WERI-Rb-1 (cell line): ENCODE data around the gene FMR1.

Source experiments
- DNase-seq: peaks from one replicate; pipeline ENCODE4 v3.0.0-alpha.2; 2020
- H3K27ac ChIP-seq: fragments of 250-450 bp; sonication (Bioruptor Pico); 2 replicates; pipeline ENCODE4 v1.5.1; 2020; ENCODE audit warnings: mild to moderate bottlenecking, moderate library complexity
- H3K27me3 ChIP-seq: fragments of 250-450 bp; sonication (Bioruptor Pico); 2 replicates; pipeline ENCODE4 v1.5.1; 2021; ENCODE audit warnings: mild to moderate bottlenecking, low read depth, moderate library complexity; ENCODE audit not compliant: insufficient read depth, severe bottlenecking
- H3K36me3 ChIP-seq: fragments of 250-450 bp; sonication (Bioruptor Pico); 2 replicates; pipeline ENCODE4 v1.5.1; 2020; ENCODE audit warnings: mild to moderate bottlenecking, moderate library complexity
- H3K4me3 ChIP-seq: 2 replicates; pipeline ENCODE4 v1.5.1; 2011; ENCODE audit warnings: low read depth, mild to moderate bottlenecking, control low read depth, low read length
- H3K9me3 ChIP-seq: fragments of 250-450 bp; sonication (Bioruptor Pico); 2 replicates; pipeline ENCODE4 v1.5.1; 2021; ENCODE audit warnings: mild to moderate bottlenecking, moderate library complexity; ENCODE audit not compliant: severe bottlenecking
- CTCF ChIP-seq: IDR thresholded peaks from 2 replicates; pipeline ENCODE4 v1.5.1; 2011; ENCODE audit warnings: low read depth, mild to moderate bottlenecking, control low read depth, inconsistent platforms, low read length

The FMR1 gene

GRCh38 chrX:147899379-147900114 is 12.2 kb upstream of the FMR1 start:
- DNase-seq: no peak
- Histone ChIP-seq H3K9me3 (no peaks in the 10 kb centered on the region), H3K4me3 (no peak overlapping the region), H3K27me3 (peaks cover 20% of the 10 kb centered on the region), H3K27ac (no peak overlapping the region), H3K36me3 (no peaks in the 10 kb centered on the region)
- TF ChIP-seq CTCF: no peak

GRCh38 chrX:147900349-147900748 is 11.4 kb upstream of the FMR1 start:
- peaks cover 22% of the 10 kb centered on the region for H3K27me3 ChIP-seq
- TF ChIP-seq CTCF: no peak

GRCh38 chrX:147901461-147902126 is 10.1 kb upstream of the FMR1 start:
- no peak for DNase-seq
- TF ChIP-seq CTCF: no peak
- no peak overlapping the region for H3K4me3 ChIP-seq
- H3K9me3 ChIP-seq: no peaks in the 10 kb centered on the region
- H3K36me3 ChIP-seq: no peaks in the 10 kb centered on the region
- H3K27ac ChIP-seq: no peak overlapping the region
- peaks cover 19% of the 10 kb centered on the region for H3K27me3 ChIP-seq

More at GRCh38 chrX:147900349-147900748, 11.4 kb upstream of the FMR1 start:
- no peak for DNase-seq
- H3K27ac ChIP-seq: no peak overlapping the region
- H3K9me3 ChIP-seq: no peaks in the 10 kb centered on the region
- no peak overlapping the region for H3K4me3 ChIP-seq
- H3K36me3 ChIP-seq: no peaks in the 10 kb centered on the region

- Histone ChIP-seq H3K27me3 (peaks cover 19% of the 10 kb centered on the region), H3K27ac (no peak overlapping the region), H3K4me3 (no peak overlapping the region), H3K36me3 (no peaks in the 10 kb centered on the region), H3K9me3 (no peaks in the 10 kb centered on the region)
- no peak for TF ChIP-seq CTCF
- no peak for DNase-seq
These were observed 9.4 kb upstream of the FMR1 start for GRCh38 chrX:147902270-147902669.

GRCh38 chrX:147908106-147908505 is 3.6 kb upstream of the FMR1 start:
- no peak for TF ChIP-seq CTCF
- Histone ChIP-seq H3K36me3 (no peaks in the 10 kb centered on the region), H3K27ac (no peak overlapping the region), H3K27me3 (peaks cover 11% of the 10 kb centered on the region), H3K4me3 (no peak overlapping the region), H3K9me3 (no peaks in the 10 kb centered on the region)
- DNase-seq: no peak

GRCh38 chrX:147910607-147911006 is 1.1 kb upstream of the FMR1 start:
- Histone ChIP-seq H3K4me3 (no peak overlapping the region), H3K27me3 (peaks cover 5% of the 10 kb centered on the region), H3K27ac (no peak overlapping the region), H3K9me3 (no peaks in the 10 kb centered on the region), H3K36me3 (no peaks in the 10 kb centered on the region)
- no peak for DNase-seq
- TF ChIP-seq CTCF: no peak
